ENCODE measurements around the gene LCN10. TPM values are rescaled to one million over a fixed set of nuclear protein-coding genes. Genes with fewer than 3 reads are reported as not detected.

LCN10 gene
- total RNA-seq, 1 experiment from 2014 or later: 1.5 TPM

GRCh38 chr9:136695435-136695895 is 47.3 kb downstream of the LCN10 start:
- Histone ChIP-seq H3K79me1 (ENCODE audit: insufficient read depth, low read depth, low read length, poor library complexity, severe bottlenecking) (no peaks in the 10 kb centered on the region), H4K20me1 (ENCODE audit: control insufficient read depth, insufficient read depth, insufficient read length) (no peaks in the 10 kb centered on the region), H3K23ac (ENCODE audit: insufficient read length, low read depth, low read length) (no peak overlapping the region), H4K8ac (replicated peaks; ENCODE audit: insufficient read length, low read depth, low read length) (no peak overlapping the region), H3K56ac (ENCODE audit: insufficient read length, low read depth, low read length) (no peak overlapping the region), H4K91ac (ENCODE audit: insufficient read length, low read depth, low read length) (no peak overlapping the region), H3K18ac (ENCODE audit: insufficient read length, low read depth, low read length) (no peak overlapping the region), H2BK120ac (ENCODE audit: low read depth, low read length, poor library complexity, severe bottlenecking) (no peak overlapping the region), H2BK5ac (ENCODE audit: insufficient read length, low read length) (no peak overlapping the region), H3K9ac (ENCODE audit: extremely low read depth, insufficient read length, low read length) (no peak overlapping the region), H3K27ac (ENCODE audit: insufficient read length, low read depth, low read length) (no peak overlapping the region), H4K5ac (ENCODE audit: insufficient read length, low read depth, low read length) (no peak overlapping the region), H3K9me3 (ENCODE audit: control insufficient read depth, low read depth, low read length) (no peaks in the 10 kb centered on the region), H2BK20ac (ENCODE audit: low read depth, low read length, poor library complexity, severe bottlenecking) (no peak overlapping the region), H3T11ph (ENCODE audit: low read length) (no peak overlapping the region), H2BK12ac (ENCODE audit: insufficient read length, low read depth, low read length) (no peak overlapping the region), H2AK5ac (ENCODE audit: insufficient read length, low read length) (no peak overlapping the region), H3K4ac (ENCODE audit: low read depth, low read length) (no peak overlapping the region), H3K14ac (ENCODE audit: insufficient read depth, low read length) (no peak overlapping the region), H3K4me2 (ENCODE audit: insufficient read depth, insufficient read length, low read length) (no peak overlapping the region), H3K4me1 (ENCODE audit: insufficient read depth, low read length) (no peaks in the 10 kb centered on the region), H2AFZ (ENCODE audit: low read length) (no peak overlapping the region), H3K27me3 (ENCODE audit: insufficient read depth, low read length) (no peaks in the 10 kb centered on the region), H2BK15ac (ENCODE audit: low read depth, low read length) (no peak overlapping the region), H3K79me2 (ENCODE audit: insufficient read depth, low read length) (no peaks in the 10 kb centered on the region), H3K23me2 (ENCODE audit: insufficient read length, low read depth, low read length, poor library complexity, severe bottlenecking) (no peaks in the 10 kb centered on the region)
- no peak overlapping the region for H3K4me3 Mint-ChIP-seq
- H3K9me3 Mint-ChIP-seq: no peaks in the 10 kb centered on the region; a peak in 1 of 5 replicates
- no peak for DNase-seq
- H3K27ac Mint-ChIP-seq: no peak overlapping the region
- no peak for TF ChIP-seq CTCF (conservative IDR thresholded peaks at IDR 0.05)
- peaks cover 21% of the 10 kb centered on the region for H3K27me3 Mint-ChIP-seq (ENCODE audit: low read depth)
- WGBS (ENCODE audit: extremely low coverage, insufficient read length, low lambda C conversion rate): no CpG with 5 or more reads among the region's 10 CpGs
- peaks cover 0 to 23% of the 10 kb centered on the region in 2 experiments; a peak in 2 of 4 replicates for H3K4me1 Mint-ChIP-seq
- no peaks in the 10 kb centered on the region for H3K36me3 Mint-ChIP-seq (ENCODE audit: insufficient read depth in 1 of 3, low read depth in 3 of 3)
